MM.1S (cell line): ENCODE measurements around the gene PSMB5.

Experiments
- DNase-seq: peaks from one replicate; pipeline ENCODE4 v3.0.0-alpha.2; 2015
- H2AFZ ChIP-seq: fragments of 300-600 bp; sonication (generic); 2 replicates; pipeline ENCODE4 v1.6.0; 2016; ENCODE audit warnings: antibody characterized with exemption, low read length
- H3F3A ChIP-seq: fragments of 300-600 bp; sonication (generic); 2 replicates; pipeline ENCODE4 v1.6.1; 2016; ENCODE audit warnings: mild to moderate bottlenecking, antibody characterized with exemption, low read length, moderate library complexity, mixed read lengths; ENCODE audit not compliant: insufficient read depth
- H3K27ac ChIP-seq: fragments of 300-600 bp; sonication (generic); 2 replicates; pipeline ENCODE4 v1.5.1; 2016; ENCODE audit warnings: mild to moderate bottlenecking, low read length
- H3K27me3 ChIP-seq: fragments of 300-600 bp; sonication (generic); replicated peaks from 2 replicates; pipeline ENCODE4 v1.6.0; 2016; ENCODE audit warnings: low read length; ENCODE audit not compliant: insufficient read depth
- H3K36me3 ChIP-seq: fragments of 300-600 bp; sonication (generic); replicated peaks from 2 replicates; pipeline ENCODE4 v1.6.1; 2016; ENCODE audit warnings: mild to moderate bottlenecking, low read length, mixed read lengths; ENCODE audit not compliant: insufficient read depth
- H3K4me1 ChIP-seq: fragments of 300-600 bp; sonication (generic); 2 replicates; pipeline ENCODE4 v1.6.1; 2016; ENCODE audit warnings: low read length, mixed read lengths
- H3K4me2 ChIP-seq: fragments of 300-600 bp; sonication (generic); 2 replicates; pipeline ENCODE4 v1.6.0; 2016; ENCODE audit warnings: low read depth, low read length
- H3K4me3 ChIP-seq: fragments of 300-600 bp; sonication (generic); 2 replicates; pipeline ENCODE4 v1.5.1; 2016; ENCODE audit warnings: low read length, mixed read lengths
- H3K79me2 ChIP-seq: fragments of 300-600 bp; sonication (generic); 2 replicates; pipeline ENCODE4 v1.6.1; 2016; ENCODE audit warnings: mixed run types, low read length, mixed read lengths
- H3K9ac ChIP-seq: fragments of 300-600 bp; sonication (generic); 2 replicates; pipeline ENCODE4 v1.6.1; 2016; ENCODE audit warnings: low read length, mixed read lengths
- H3K9me2 ChIP-seq: fragments of 300-600 bp; sonication (generic); replicated peaks from 2 replicates; pipeline ENCODE4 v1.6.1; 2016; ENCODE audit warnings: mild to moderate bottlenecking, low read length, mixed read lengths; ENCODE audit not compliant: insufficient read depth
- H3K9me3 ChIP-seq: fragments of 300-600 bp; sonication (generic); replicated peaks from 2 replicates; pipeline ENCODE4 v1.6.1; 2016; ENCODE audit warnings: mild to moderate bottlenecking, low read length, mixed read lengths; ENCODE audit not compliant: insufficient read depth
- H4K20me1 ChIP-seq: fragments of 300-600 bp; sonication (generic); 2 replicates; pipeline ENCODE4 v1.6.1; 2016; ENCODE audit warnings: mild to moderate bottlenecking, low read length, moderate library complexity, mixed read lengths; ENCODE audit not compliant: insufficient read depth
- CTCF ChIP-seq: fragments of 300-600 bp; sonication (generic); IDR thresholded peaks from 2 replicates; pipeline ENCODE4 v1.5.1; 2016; ENCODE audit warnings: antibody characterized with exemption, low read length, mixed read lengths
- EZH2 ChIP-seq: fragments of 300-600 bp; sonication (generic); optimal IDR thresholded peaks from 2 replicates; pipeline ENCODE3; 2017; ENCODE audit warnings: low read depth, mild to moderate bottlenecking, antibody characterized with exemption, low read length, mixed read lengths
- EZH2phosphoT487 ChIP-seq: fragments of 300-600 bp; sonication (generic); IDR thresholded peaks from 2 replicates; pipeline ENCODE4 v1.6.1; 2018; ENCODE audit warnings: antibody characterized with exemption, low read length

PSMB5 gene

DNA sequence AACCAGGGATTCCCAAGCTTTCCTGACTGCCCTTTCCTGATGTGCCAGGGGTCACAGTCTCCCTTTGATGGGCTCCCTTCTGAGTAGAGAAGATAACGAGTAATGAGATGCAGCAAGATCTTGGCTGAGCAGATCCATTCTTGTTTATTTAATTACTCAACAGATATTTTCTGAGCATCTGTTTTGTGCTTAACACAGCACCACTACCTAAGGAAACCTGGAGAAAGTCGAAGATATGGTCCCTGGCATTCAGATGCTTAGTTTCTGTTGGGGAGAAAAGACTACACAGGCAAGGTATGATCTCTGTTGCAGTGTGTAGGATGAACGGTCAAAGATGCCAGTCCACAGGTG lies 56.2 kb downstream of the PSMB5 start:
- no peaks in the 10 kb centered on the region for H3K9me3 ChIP-seq
- DNase-seq = no peak
- H3K79me2 ChIP-seq = no peaks in the 10 kb centered on the region
- no peak overlapping the region for H3K27ac ChIP-seq
- no peak overlapping the region for H3K9ac ChIP-seq
- H3K27me3 ChIP-seq = peaks cover 8% of the 10 kb centered on the region
- no peaks in the 10 kb centered on the region for H3K36me3 ChIP-seq
- no peaks in the 10 kb centered on the region for H3F3A ChIP-seq
- H3K4me1 ChIP-seq = no peaks in the 10 kb centered on the region
- no peaks in the 10 kb centered on the region for H3K9me2 ChIP-seq
- H2AFZ ChIP-seq = no peak overlapping the region
- no peak overlapping the region for H3K4me3 ChIP-seq
- TF ChIP-seq EZH2 (no peak), CTCF (no peak), EZH2phosphoT487 (no peak)
- H3K4me2 ChIP-seq = no peak overlapping the region
- H4K20me1 ChIP-seq = no peaks in the 10 kb centered on the region

DNA sequence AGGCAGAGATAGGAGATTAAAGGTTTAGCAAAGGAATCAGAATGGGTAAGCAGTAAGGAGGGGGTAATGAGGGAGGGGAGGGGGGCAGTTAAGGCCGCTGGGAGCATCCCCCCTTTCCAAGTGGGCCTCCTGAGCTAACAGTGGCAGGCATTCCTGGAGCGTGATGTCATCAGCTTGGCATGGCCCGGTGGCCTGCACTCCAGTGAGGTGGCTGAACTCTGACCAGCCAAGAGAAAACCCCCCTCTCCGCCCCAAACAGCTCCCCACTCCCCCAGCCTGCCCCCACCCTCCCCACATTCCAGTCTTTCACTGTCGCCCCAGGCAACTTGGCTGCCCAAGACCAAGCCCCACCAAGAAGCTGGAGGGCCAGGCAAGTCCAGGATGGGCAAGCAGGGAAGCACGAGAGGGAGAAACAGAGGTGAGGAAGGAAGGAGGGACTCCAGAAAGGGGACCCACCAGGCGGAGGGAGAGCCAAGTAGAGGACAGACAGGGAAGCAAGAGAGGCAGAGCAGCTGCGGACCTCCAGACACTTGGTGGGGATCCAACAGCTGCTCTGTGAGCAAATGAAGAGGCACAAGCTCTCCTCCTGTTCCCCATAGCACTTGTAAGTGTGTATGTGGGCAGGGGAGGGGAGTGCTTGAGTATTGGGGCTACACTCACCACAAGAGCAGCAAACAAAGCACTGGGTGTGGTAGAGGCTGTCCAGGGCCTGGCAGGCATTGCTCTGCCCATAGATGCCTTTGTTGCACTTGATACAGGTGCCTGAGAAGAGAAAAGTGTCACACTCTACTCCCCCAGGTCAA lies 56.8 kb downstream of the PSMB5 start:
- TF ChIP-seq CTCF (no peak), EZH2phosphoT487 (no peak), EZH2 (no peak)
- Histone ChIP-seq H3K27me3 (peaks cover 8% of the 10 kb centered on the region), H3K9ac (no peak overlapping the region), H3K4me3 (no peak overlapping the region), H3K4me1 (no peaks in the 10 kb centered on the region), H3K79me2 (no peaks in the 10 kb centered on the region), H3K4me2 (no peak overlapping the region), H3K36me3 (no peaks in the 10 kb centered on the region), H3K9me3 (no peaks in the 10 kb centered on the region), H3K9me2 (no peaks in the 10 kb centered on the region), H2AFZ (no peak overlapping the region), H4K20me1 (no peaks in the 10 kb centered on the region), H3K27ac (no peak overlapping the region), H3F3A (no peaks in the 10 kb centered on the region)
- no peak for DNase-seq

DNA sequence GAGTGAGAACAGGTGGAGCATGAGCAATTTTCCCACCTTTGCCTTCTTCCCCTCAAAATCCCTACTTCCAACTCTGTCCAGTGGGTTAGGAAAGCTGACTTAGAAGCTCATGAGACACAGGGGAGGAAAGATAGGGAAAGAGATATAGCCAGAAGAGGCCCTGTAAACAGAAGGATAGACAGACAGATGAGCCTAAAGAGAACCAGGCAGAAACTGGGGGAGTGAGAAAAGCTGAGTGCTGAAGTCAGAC lies 57.3 kb downstream of the PSMB5 start:
- Histone ChIP-seq H3K36me3 (no peaks in the 10 kb centered on the region), H3K9ac (no peak overlapping the region), H3K4me3 (no peak overlapping the region)

More for the DNA sequence above, 57.3 kb downstream of the PSMB5 start:
- H3F3A ChIP-seq = no peaks in the 10 kb centered on the region
- H2AFZ ChIP-seq = no peak overlapping the region
- no peaks in the 10 kb centered on the region for H3K79me2 ChIP-seq
- no peak for TF ChIP-seq EZH2
- TF ChIP-seq CTCF = no peak
- TF ChIP-seq EZH2phosphoT487 = no peak
- DNase-seq = no peak
- no peak overlapping the region for H3K4me2 ChIP-seq
- H3K27me3 ChIP-seq = peaks cover 8% of the 10 kb centered on the region
- no peaks in the 10 kb centered on the region for H3K9me3 ChIP-seq
- H3K27ac ChIP-seq = no peak overlapping the region
- no peaks in the 10 kb centered on the region for H3K4me1 ChIP-seq
- no peaks in the 10 kb centered on the region for H4K20me1 ChIP-seq
- no peaks in the 10 kb centered on the region for H3K9me2 ChIP-seq
